HEK293T (cell line): ENCODE results near the gene SH3RF3.

ENCODE experiments used
- ARNT ChIP-seq: fragments of 450-650 bp; IDR thresholded peaks from 2 replicates; pipeline ENCODE4 v1.6.1; 2017; ENCODE audit warnings: mild to moderate bottlenecking
- BHLHE40 ChIP-seq: fragments of 450-650 bp; IDR thresholded peaks from 2 replicates; pipeline ENCODE4 v1.6.1; 2016; ENCODE audit warnings: mild to moderate bottlenecking, moderate library complexity, borderline replicate concordance
- ELF4 ChIP-seq: fragments of 450-650 bp; IDR thresholded peaks from 2 replicates; pipeline ENCODE4 v1.6.1; 2017; ENCODE audit warnings: antibody characterized with exemption
- FOXA1 ChIP-seq: fragments of 450-650 bp; IDR thresholded peaks from 2 replicates; pipeline ENCODE4 v1.6.1; 2016; ENCODE audit warnings: mild to moderate bottlenecking
- FOXM1 ChIP-seq: fragments of 450-650 bp; IDR thresholded peaks from 2 replicates; pipeline ENCODE4 v1.6.1; 2017; ENCODE audit warnings: mild to moderate bottlenecking, borderline replicate concordance
- HDGF ChIP-seq: fragments of 450-650 bp; IDR thresholded peaks from 2 replicates; pipeline ENCODE4 v1.6.1; 2017; ENCODE audit warnings: antibody characterized with exemption, borderline replicate concordance
- L3MBTL2 ChIP-seq: fragments of 450-650 bp; conservative IDR thresholded peaks from 2 replicates; pipeline ENCODE4 v1.6.1; 2016; ENCODE audit warnings: mild to moderate bottlenecking
- SP1 ChIP-seq: fragments of 450-650 bp; IDR thresholded peaks from 2 replicates; pipeline ENCODE4 v1.6.1; 2017
- SUZ12 ChIP-seq: fragments of 450-650 bp; IDR thresholded peaks from 2 replicates; pipeline ENCODE4 v1.6.1; 2016; ENCODE audit warnings: mild to moderate bottlenecking
- TARDBP ChIP-seq: fragments of 450-650 bp; IDR thresholded peaks from 2 replicates; pipeline ENCODE4 v1.6.1; 2016
- TF ChIP-seq, protein P1 (sequence below): fragments of 450-650 bp; IDR thresholded peaks from 2 replicates; pipeline ENCODE4 v1.6.1; 2016

DNA sequence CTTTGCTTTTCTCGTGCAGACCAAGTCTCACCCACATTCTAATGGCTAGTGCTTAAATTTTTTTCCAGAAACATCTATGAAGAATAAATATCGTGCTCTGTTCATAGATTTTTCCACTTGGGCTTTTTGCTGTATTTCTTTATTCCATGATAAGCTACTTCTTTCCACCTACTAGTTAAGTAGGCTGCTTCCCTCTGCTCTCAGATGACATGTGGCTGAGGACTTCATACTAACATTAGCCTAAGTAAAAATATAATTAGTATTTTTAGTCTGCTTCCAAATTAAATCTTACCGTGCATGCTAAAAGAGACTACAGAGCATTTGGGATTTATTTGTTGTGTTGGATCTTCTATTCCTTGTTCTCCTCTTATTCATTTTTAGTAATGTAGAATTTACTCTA, 102.4 kb downstream of the SH3RF3 start:
- TF ChIP-seq FOXA1 (no peak), SP1 (no peak), ARNT (no peak), HDGF (no peak), SUZ12 (no peak), BHLHE40 (no peak), FOXM1 (no peak), ELF4 (no peak), TARDBP (no peak), L3MBTL2 (no peak)
- TF ChIP-seq, protein P1, sequence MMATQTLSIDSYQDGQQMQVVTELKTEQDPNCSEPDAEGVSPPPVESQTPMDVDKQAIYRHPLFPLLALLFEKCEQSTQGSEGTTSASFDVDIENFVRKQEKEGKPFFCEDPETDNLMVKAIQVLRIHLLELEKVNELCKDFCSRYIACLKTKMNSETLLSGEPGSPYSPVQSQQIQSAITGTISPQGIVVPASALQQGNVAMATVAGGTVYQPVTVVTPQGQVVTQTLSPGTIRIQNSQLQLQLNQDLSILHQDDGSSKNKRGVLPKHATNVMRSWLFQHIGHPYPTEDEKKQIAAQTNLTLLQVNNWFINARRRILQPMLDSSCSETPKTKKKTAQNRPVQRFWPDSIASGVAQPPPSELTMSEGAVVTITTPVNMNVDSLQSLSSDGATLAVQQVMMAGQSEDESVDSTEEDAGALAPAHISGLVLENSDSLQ: no peak
